Small intestine (tissue), 7 donors: ENCODE measurements around the gene MEG3. TPM values are rescaled to one million over a fixed set of nuclear protein-coding genes. Genes with fewer than 3 reads are reported as not detected.

Experiments used
- DNase-seq, 2 donors: peaks; one replicate each; pipeline versions ENCODE4 v3.0.0 to v3.0.0-alpha.2; 2013
- FAIRE-seq: peaks from 2 replicates; lab custom pipeline; 2012; peaks lifted over from hg19 to GRCh38; lab: Jason Lieb, UNC
- H3K27ac ChIP-seq, 3 donors: one replicate each; pipeline ENCODE4 v1.5.1; 2013; ENCODE audit warnings: low read length in 2 of 3, mild to moderate bottlenecking in 2 of 3, control low read depth in 1 of 3, inconsistent platforms in 1 of 3, low read depth in 1 of 3, moderate library complexity in 1 of 3
- H3K27me3 ChIP-seq, 3 donors: one replicate each; pipeline ENCODE4 v1.6.1; 2013; ENCODE audit warnings: low read length in 3 of 3, inconsistent platforms in 1 of 3; ENCODE audit not compliant: control insufficient read depth in 3 of 3, insufficient read depth in 3 of 3
- H3K36me3 ChIP-seq, 3 donors: one replicate each; pipeline ENCODE4 v1.6.1; 2013; ENCODE audit warnings: low read length in 3 of 3, inconsistent platforms in 1 of 3, low read depth in 1 of 3, mild to moderate bottlenecking in 1 of 3, moderate library complexity in 1 of 3; ENCODE audit not compliant: control insufficient read depth in 3 of 3, insufficient read depth in 2 of 3
- H3K4me1 ChIP-seq, 3 donors: one replicate each; pipeline ENCODE4 v1.6.1; 2013; ENCODE audit warnings: low read length in 2 of 3, inconsistent platforms in 1 of 3, low read depth in 1 of 3, mild to moderate bottlenecking in 1 of 3, moderate library complexity in 1 of 3; ENCODE audit not compliant: control insufficient read depth in 3 of 3, insufficient read depth in 2 of 3
- H3K4me3 ChIP-seq, 3 donors: one replicate each; pipeline ENCODE4 v1.5.1; 2013; ENCODE audit warnings: low read length in 3 of 3, control low read depth in 1 of 3, inconsistent platforms in 1 of 3, low read depth in 1 of 3, mild to moderate bottlenecking in 1 of 3, moderate library complexity in 1 of 3
- H3K9me3 ChIP-seq, 2 donors: one replicate each; pipeline ENCODE4 v1.6.1; 2013; ENCODE audit warnings: low read depth in 1 of 2, low read length in 1 of 2; ENCODE audit not compliant: control insufficient read depth in 2 of 2, insufficient read depth in 1 of 2
- WGBS, 3 donors: extraction: QIAGEN DNeasy Blood & Tissue Kit; methylation state at CpG; one replicate each; pipeline ENCODE4 v1.1.7; 2013; 5-methylcytosine and 5-hydroxymethylcytosine counted together
- polyA plus RNA-seq, 4 donors: library from polyadenylated mRNA; stranded (reverse) in 3 of 4; unstranded in 1 of 4; fragments of 200-250 nt in 3 of 4; fragments of 120-200 nt in 1 of 4; gene quantifications; one replicate each; pipeline versions ENCODE4 v1.2.1 to v1.2.3, GENCODE V29; 2013
- donor health status: healthy with polysubstance abuse.
- donor health status: control.
- donor health status: control.
- donor health status: Bipolar disorder and iron deficiency.
- donor health status: healthy.

Gene MEG3
- polyA plus RNA-seq, 4 donors, result 5.1 to 86.5 (median 14.6) TPM

DNA sequence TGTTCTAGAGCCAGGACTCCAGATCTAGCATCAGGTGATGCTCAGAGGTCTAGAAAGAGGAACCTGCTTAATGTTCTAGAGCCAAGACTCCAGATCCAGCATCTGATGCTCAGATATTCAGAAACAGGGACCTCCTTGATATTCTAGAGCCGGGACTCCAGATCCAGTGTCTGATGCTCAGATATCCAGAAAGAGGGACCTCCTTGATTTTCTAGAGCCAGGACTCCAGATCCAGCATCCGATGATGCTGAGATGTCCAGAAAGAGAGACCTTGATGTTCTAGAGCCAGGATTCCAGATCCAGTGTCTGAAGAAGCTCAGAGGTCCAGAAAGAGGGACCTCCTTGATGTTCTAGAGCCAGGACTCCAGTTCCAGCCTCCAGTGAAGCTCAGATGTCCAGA, 36.9 kb downstream of the MEG3 start:
- no peak for FAIRE-seq
- no peak overlapping the region for H3K4me3 ChIP-seq
- 87 to 96% (median 94%) methylated on average over 2 of the region's 2 CpGs for WGBS, 3 donors

GRCh38 chr14:100864206-100864605, 38.3 kb downstream of the MEG3 start:
- FAIRE-seq (no peak), DNase-seq (no peak)
- 84 to 89% (median 86%) methylated on average over 10 of the region's 10 CpGs for WGBS, 3 donors

More for the DNA sequence above, 36.9 kb downstream of the MEG3 start:
- Histone ChIP-seq H3K36me3 (peaks cover 0 to 6% (median 0%) of the 10 kb centered on the region in 3 donors), H3K27me3 (no peaks in the 10 kb centered on the region), H3K4me1 (no peaks in the 10 kb centered on the region), H3K9me3 (no peaks in the 10 kb centered on the region), H3K27ac (no peak overlapping the region)
- no peak for DNase-seq

GRCh38 chr14:100864960-100865681, 39.2 kb downstream of the MEG3 start:
- FAIRE-seq, result no peak
- WGBS, 3 donors, result 64 to 67% (median 64%) methylated on average over 9 of the region's 9 CpGs
- Histone ChIP-seq H3K9me3 (no peaks in the 10 kb centered on the region), H3K27me3 (no peaks in the 10 kb centered on the region), H3K36me3 (peaks cover 0 to 4% (median 0%) of the 10 kb centered on the region in 3 donors), H3K4me1 (no peaks in the 10 kb centered on the region), H3K27ac (no peak overlapping the region), H3K4me3 (no peak overlapping the region)
- DNase-seq, result no peak

More at GRCh38 chr14:100864206-100864605, 38.3 kb downstream of the MEG3 start:
- no peak overlapping the region for H3K4me3 ChIP-seq
- H3K9me3 ChIP-seq, result no peaks in the 10 kb centered on the region
- H3K4me1 ChIP-seq, result no peaks in the 10 kb centered on the region
- no peaks in the 10 kb centered on the region for H3K27me3 ChIP-seq
- peaks cover 0 to 4% (median 0%) of the 10 kb centered on the region in 3 donors for H3K36me3 ChIP-seq
- no peak overlapping the region for H3K27ac ChIP-seq

- FAIRE-seq (no peak), DNase-seq (no peak)
- H3K9me3 ChIP-seq, result no peaks in the 10 kb centered on the region
- H3K4me1 ChIP-seq, result no peaks in the 10 kb centered on the region
- no peak overlapping the region for H3K4me3 ChIP-seq
- H3K27ac ChIP-seq, result no peak overlapping the region
- 77 to 82% (median 80%) methylated on average over 22 of the region's 22 CpGs for WGBS, 3 donors
- H3K36me3 ChIP-seq, result peaks cover 0 to 2% (median 0%) of the 10 kb centered on the region in 3 donors
- no peaks in the 10 kb centered on the region for H3K27me3 ChIP-seq
Observed at GRCh38 chr14:100865682-100866591, 40.0 kb downstream of the MEG3 start.

DNA sequence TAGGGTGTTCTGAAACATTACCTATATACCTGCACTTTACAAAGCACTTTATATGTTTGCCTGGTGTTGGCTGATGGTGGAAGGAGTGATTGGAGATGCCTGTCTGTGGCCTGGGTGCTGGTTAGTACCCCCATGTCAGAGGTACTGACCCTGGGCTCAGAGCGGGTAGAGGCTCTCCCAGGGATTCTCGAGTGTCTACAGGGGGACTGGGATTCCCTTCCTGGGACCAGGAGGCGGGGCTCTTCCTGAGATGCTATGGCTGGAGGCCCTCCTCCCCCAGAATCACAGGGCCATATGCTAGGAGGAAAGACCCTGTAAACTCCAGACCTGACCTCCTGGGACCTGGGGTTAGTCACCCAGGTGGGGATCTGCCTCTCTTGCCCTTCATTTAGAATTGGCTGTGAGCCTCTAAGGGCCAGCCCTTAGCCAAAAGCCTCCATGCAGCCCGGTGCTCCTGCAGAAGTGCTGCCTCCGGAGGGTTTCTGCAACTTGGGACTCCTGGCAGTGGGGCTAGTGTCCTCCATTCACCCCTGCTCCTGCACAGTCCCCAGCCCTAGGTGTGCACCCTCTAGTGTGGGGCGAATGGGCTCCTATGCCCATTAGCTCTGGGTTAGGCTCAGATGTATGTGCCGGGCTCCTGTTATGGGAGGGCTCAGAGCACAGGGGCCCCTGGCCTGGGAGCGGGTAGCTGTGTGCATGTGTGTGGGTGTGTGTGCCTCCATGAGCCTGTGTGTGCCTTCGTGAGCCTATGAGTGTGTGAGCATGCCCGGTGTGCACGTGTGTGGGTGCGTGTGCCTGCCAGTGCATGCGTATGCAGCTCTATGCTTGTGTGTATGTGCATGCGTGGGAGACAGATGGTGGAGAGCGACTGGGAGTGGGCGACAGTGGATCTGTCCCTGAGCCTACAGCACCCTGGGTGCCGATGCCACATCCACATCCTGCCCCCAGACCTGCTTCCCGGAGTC, 41.0 kb downstream of the MEG3 start:
- FAIRE-seq (no peak), DNase-seq (no peak)
- 77 to 86% (median 83%) methylated on average over 18 of the region's 18 CpGs for WGBS, 3 donors
- Histone ChIP-seq H3K27ac (no peak overlapping the region), H3K36me3 (peaks cover 0 to 2% (median 0%) of the 10 kb centered on the region in 3 donors), H3K4me1 (no peaks in the 10 kb centered on the region), H3K27me3 (no peaks in the 10 kb centered on the region), H3K9me3 (no peaks in the 10 kb centered on the region), H3K4me3 (no peak overlapping the region)

DNA sequence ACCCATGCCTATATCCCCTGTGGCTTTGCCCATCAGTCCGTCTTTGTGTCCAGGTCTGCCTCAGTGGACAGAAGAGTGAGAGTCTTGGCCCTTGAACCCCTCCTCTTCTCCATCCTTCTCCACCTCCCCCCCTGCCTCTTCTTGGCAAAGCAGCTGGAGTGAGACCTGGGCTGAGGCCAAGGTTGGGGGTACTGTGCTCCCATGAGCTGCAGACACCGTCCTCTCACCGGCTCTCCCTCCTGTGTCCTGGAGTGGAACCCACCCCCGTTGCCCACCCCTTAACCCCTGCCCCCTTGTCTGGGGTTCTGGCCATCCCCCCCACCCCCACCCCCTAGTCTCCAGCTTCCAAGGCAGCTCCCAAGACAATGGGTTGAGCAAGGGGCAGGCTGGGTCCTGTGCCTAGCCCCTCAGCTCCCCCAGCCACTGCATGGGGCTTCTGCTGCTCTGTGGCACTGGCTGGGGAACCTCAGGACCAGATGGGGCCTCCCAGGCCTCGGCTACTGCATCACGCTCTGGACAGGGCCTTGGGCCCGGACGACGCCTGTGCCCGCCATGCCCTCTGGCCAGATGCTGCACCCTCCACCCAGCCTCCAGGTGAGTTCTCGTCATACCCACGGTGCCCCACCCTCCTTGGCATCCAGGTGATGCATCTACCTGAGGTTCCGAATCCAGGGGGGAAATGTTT, 41.9 kb downstream of the MEG3 start:
- Histone ChIP-seq H3K4me1 (no peaks in the 10 kb centered on the region), H3K27ac (no peak overlapping the region), H3K27me3 (no peaks in the 10 kb centered on the region), H3K36me3 (peaks cover 0 to 2% (median 0%) of the 10 kb centered on the region in 3 donors), H3K4me3 (no peak overlapping the region), H3K9me3 (no peaks in the 10 kb centered on the region)
- 76 to 87% (median 81%) methylated on average over 9 to 13 of the region's 13 CpGs for WGBS, 3 donors
- DNase-seq (no peak), FAIRE-seq (no peak)

- FAIRE-seq, result no peak
Observed at GRCh38 chr14:100868621-100869370, 42.9 kb downstream of the MEG3 start.

More at GRCh38 chr14:100868621-100869370, 42.9 kb downstream of the MEG3 start:
- DNase-seq, result no peak
- H3K4me3 ChIP-seq, result no peak overlapping the region
- WGBS, 3 donors, result 67 to 86% (median 72%) methylated on average over 22 of the region's 24 CpGs
- no peaks in the 10 kb centered on the region for H3K27me3 ChIP-seq
- peaks cover 0 to 2% (median 0%) of the 10 kb centered on the region in 3 donors for H3K36me3 ChIP-seq
- no peak overlapping the region for H3K27ac ChIP-seq
- H3K9me3 ChIP-seq, result no peaks in the 10 kb centered on the region
- no peaks in the 10 kb centered on the region for H3K4me1 ChIP-seq
